ENCODE results near the gene TMEM63A. TPM values are rescaled to one million over a fixed set of nuclear protein-coding genes. Genes with fewer than 3 reads are reported as not detected.

The TMEM63A gene
- total and polyA plus RNA-seq, 10 donors, result 15.0 to 143 (median 109) TPM

DNA sequence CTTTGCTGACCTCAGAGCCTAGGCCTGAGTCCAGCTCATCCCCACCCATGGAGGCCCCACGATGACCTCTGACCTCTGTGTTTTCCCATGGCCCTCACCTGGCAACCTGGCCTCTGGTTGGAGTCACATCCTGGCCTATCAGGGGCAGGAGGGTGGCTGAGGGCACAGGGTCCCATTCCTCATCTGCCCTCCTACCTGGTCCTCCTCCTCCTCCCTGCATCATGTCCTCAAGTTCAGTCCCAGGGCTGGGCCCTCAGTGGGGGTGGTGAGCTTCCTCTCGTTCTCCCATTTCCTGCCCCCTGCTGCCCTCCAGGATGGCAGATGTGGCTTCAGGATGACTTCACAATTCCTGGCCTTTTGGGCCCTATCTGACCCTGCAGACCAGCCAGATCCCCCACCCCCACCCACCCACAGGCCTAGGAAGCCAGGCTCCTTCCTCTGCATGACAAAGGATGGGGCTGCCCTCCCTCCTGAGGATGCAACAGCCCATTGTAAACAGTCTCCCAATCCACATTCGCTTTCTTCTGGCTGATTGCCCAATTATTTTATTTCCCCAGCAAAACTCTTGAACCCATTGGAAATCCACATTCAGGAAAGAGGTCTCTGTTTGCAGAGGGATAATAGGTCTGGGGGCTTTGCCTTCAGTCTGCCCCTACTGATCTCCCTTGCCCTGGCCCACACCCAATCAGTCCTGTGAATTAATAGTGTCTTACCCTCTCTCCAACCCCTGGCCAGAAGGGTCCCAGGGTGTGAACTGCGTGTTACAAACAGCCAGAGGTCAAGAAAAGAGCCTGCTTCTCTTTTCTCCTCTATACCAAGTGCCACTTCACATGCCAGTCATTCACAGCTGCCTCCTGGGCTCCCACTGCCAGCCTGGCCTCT, 17.1 kb upstream of the TMEM63A start:
- TF ChIP-seq, protein P1, sequence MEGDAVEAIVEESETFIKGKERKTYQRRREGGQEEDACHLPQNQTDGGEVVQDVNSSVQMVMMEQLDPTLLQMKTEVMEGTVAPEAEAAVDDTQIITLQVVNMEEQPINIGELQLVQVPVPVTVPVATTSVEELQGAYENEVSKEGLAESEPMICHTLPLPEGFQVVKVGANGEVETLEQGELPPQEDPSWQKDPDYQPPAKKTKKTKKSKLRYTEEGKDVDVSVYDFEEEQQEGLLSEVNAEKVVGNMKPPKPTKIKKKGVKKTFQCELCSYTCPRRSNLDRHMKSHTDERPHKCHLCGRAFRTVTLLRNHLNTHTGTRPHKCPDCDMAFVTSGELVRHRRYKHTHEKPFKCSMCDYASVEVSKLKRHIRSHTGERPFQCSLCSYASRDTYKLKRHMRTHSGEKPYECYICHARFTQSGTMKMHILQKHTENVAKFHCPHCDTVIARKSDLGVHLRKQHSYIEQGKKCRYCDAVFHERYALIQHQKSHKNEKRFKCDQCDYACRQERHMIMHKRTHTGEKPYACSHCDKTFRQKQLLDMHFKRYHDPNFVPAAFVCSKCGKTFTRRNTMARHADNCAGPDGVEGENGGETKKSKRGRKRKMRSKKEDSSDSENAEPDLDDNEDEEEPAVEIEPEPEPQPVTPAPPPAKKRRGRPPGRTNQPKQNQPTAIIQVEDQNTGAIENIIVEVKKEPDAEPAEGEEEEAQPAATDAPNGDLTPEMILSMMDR (IDR thresholded peaks at IDR 0.05 in 8 of 11, conservative IDR thresholded peaks at IDR 0.05 in 3 of 11), result no peak
- TF ChIP-seq POLR2A (IDR thresholded peaks at IDR 0.05), result no peak
- no peak for TF ChIP-seq POLR2AphosphoS5 (IDR thresholded peaks at IDR 0.05)
- no peaks in the 10 kb centered on the region for H3K27me3 ChIP-seq (replicated peaks in 1 of 7)
- intact Hi-C loops (cut with DNase I; ENCODE audit: low total_unique reads), result no loop called here
- WGBS, 5 donors, result 60 to 79% (median 64%) methylated on average over 4 of the region's 4 CpGs
- no peak for DNase-seq
- H3K9me3 ChIP-seq, result no peaks in the 10 kb centered on the region
- H3K4me3 ChIP-seq, result no peak overlapping the region
- H3K36me3 ChIP-seq, result no peaks in the 10 kb centered on the region
- H3K4me1 ChIP-seq, result peaks cover 11 to 39% (median 32%) of the 10 kb centered on the region in 6 donors
- H3K27ac ChIP-seq, result peak overlapping the region in 2 of 8 donors; percentile 81 to 91

DNA sequence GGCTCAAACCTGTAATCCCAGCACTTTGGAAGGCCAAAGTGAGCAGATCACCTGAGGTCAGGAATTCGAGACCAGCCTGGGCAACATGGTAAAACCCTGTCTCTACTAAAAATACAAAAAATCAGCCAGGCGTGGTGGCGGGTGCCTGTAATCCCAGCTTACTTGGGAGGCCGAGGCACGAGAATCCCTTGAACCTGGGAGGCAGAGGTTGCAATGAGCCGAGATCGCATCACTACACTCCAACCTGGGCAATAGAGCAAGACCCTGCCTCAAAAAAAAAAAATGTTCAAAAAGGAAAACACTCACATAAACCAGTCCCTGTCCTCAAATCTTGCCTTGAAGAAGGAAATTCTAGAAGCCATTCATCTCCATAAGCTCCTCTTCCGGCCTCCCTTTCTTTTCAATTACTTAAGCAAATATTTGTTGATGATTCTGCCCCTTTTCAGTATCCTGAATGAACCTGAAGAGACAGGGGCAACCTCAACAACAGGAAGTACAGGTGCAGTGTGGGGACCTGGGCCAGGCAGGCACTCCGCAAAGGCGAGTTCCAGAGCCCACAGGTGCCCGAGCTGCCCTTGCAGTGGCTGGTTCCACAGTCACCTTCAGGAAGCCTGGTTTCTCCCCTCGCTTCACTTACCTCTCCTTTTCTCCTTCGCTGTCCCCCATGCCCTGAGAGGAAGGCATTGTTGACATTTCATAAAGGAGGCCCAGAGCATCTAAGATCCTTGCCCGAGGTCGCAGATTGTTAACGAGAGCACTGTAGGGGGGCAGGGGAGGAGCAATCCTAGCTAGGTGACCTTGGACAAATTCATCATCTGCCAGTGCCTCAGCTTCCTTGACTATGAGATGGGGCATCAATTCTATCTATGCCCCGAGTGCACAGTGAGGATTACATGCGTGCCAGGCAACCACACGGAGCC, 15.7 kb upstream of the TMEM63A start:
- Histone ChIP-seq H3K27me3 (replicated peaks in 1 of 7) (no peaks in the 10 kb centered on the region), H3K4me3 (peak overlapping the region in 1 of 8 donors; percentile 41), H3K4me1 (peaks cover 11 to 39% (median 32%) of the 10 kb centered on the region in 6 donors), H3K9me3 (no peaks in the 10 kb centered on the region), H3K27ac (peak overlapping the region; percentile 68 to 91 (median 78)), H3K36me3 (no peaks in the 10 kb centered on the region)
- WGBS, 5 donors, result 80 to 85% (median 83%) methylated on average over 16 to 19 of the region's 19 CpGs
- intact Hi-C loops (cut with DNase I; ENCODE audit: low total_unique reads), result no loop called here
- DNase-seq, result peak; percentile 86
- TF ChIP-seq POLR2AphosphoS5 (IDR thresholded peaks at IDR 0.05) (peak in 2 of 3 donors; percentile 20 to 62), POLR2A (IDR thresholded peaks at IDR 0.05) (no peak)
- TF ChIP-seq, protein P1 (IDR thresholded peaks at IDR 0.05 in 8 of 11, conservative IDR thresholded peaks at IDR 0.05 in 3 of 11), result no peak

DNA sequence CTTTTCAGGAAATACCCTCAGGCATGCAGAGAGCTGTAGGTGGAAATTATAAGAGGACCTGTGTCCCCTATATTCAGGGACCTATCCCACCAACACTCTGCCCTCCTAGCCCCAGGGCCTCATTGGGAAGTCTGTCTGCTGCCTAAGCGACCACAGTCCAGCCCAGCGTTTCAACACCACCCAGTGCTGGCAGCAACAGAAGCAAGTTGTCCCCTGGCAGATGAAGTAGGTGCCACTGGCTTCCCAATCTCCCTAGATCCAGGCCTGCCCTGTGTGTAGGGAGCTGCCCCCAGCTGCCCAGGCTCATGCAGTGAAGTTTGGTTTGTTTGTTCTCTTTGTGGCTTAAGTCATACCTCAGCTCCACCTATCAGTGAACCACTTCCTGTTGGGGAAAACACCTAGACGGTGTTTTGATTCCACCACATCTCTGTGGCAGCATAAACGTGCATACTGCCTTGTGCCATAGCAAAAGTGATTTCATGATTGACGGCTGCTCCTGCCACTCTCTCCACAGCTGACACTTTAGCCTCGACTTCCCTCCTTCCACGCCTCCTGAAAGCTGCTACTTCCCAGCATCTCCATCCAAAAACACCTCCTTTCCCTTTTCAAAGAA, 14.9 kb upstream of the TMEM63A start:
- Histone ChIP-seq H3K4me3 (peak overlapping the region in 1 of 8 donors; percentile 41), H3K4me1 (peaks cover 11 to 39% (median 32%) of the 10 kb centered on the region in 6 donors), H3K36me3 (no peaks in the 10 kb centered on the region), H3K9me3 (no peaks in the 10 kb centered on the region), H3K27ac (peak overlapping the region; percentile 68 to 91 (median 78)), H3K27me3 (replicated peaks in 1 of 7) (no peaks in the 10 kb centered on the region)
- peak; percentile 83 for DNase-seq
- intact Hi-C loops (cut with DNase I; ENCODE audit: low total_unique reads), result no loop called here
- WGBS, 5 donors, result 27 to 46% (median 31%) methylated on average over 7 of the region's 7 CpGs
- TF ChIP-seq, protein P1 (IDR thresholded peaks at IDR 0.05 in 8 of 11, conservative IDR thresholded peaks at IDR 0.05 in 3 of 11), result peak in 1 of 11 experiments; percentile 10
- peak; percentile 43 to 83 (median 80) for TF ChIP-seq POLR2AphosphoS5 (IDR thresholded peaks at IDR 0.05)
- TF ChIP-seq POLR2A (IDR thresholded peaks at IDR 0.05), result no peak

Data from spleen (tissue), 11 donors.